H1 (cell line): ENCODE data around the gene LPP. TPM values are rescaled to one million over a fixed set of nuclear protein-coding genes. Genes with fewer than 3 reads are reported as not detected.
A peak's percentile ranks its signal among the peaks of the same experiment; 100 is the strongest.

Experiments
- CTCF ChIA-PET: fragments of 300-600 bp; sonication (Branson Sonifier 250); formaldehyde crosslinking; loops from one replicate; lab custom pipeline; 2021; ENCODE audit not compliant: partially characterized antibody; lab: Charles Lee
- POLR2A ChIA-PET: fragments of 300-600 bp; sonication (Branson Sonifier 250); formaldehyde crosslinking; loops from one replicate; lab custom pipeline; 2021; ENCODE audit warnings: inconsistent platforms; ENCODE audit not compliant: partially characterized antibody; lab: Charles Lee
- DNase-seq, 2 experiments: peaks; one replicate each; pipeline versions ENCODE4 v3.0.0 to v3.0.0-alpha.2; 2010 to 2022; ENCODE audit warnings: low spot score in 2 of 2, low read depth in 1 of 2, mixed read lengths in 1 of 2
- FAIRE-seq: peaks from 2 replicates; lab custom pipeline; 2011; peaks lifted over from hg19 to GRCh38; lab: Jason Lieb, UNC
- H2AFZ ChIP-seq: 2 replicates; pipeline ENCODE4 v1.8.1; 2012; ENCODE audit warnings: low read length, inconsistent platforms
- H2AK5ac ChIP-seq: 2 replicates; pipeline ENCODE4 v1.6.1; 2013; ENCODE audit warnings: low read depth, low read length
- H2BK120ac ChIP-seq: replicated peaks from 2 replicates; pipeline ENCODE3; 2013; ENCODE audit warnings: low read depth, low read length, inconsistent platforms
- H2BK12ac ChIP-seq: 2 replicates; pipeline ENCODE4 v1.6.1; 2013; ENCODE audit warnings: low read depth, low read length
- H2BK15ac ChIP-seq: 2 replicates; pipeline ENCODE4 v1.6.1; 2013; ENCODE audit warnings: low read length
- H2BK20ac ChIP-seq: 2 replicates; pipeline ENCODE4 v1.6.1; 2013; ENCODE audit warnings: low read length
- H2BK5ac ChIP-seq: 2 replicates; pipeline ENCODE4 v1.6.1; 2013; ENCODE audit warnings: low read depth, low read length
- H3K14ac ChIP-seq: 2 replicates; pipeline ENCODE4 v1.6.1; 2013; ENCODE audit warnings: inconsistent platforms; ENCODE audit not compliant: insufficient read length
- H3K18ac ChIP-seq: 2 replicates; pipeline ENCODE4 v1.6.1; 2013; ENCODE audit warnings: low read length; ENCODE audit errors: extremely low read depth
- H3K23ac ChIP-seq: 2 replicates; pipeline ENCODE4 v1.6.1; 2013; ENCODE audit warnings: inconsistent platforms; ENCODE audit not compliant: insufficient read length
- H3K23me2 ChIP-seq: 2 replicates; pipeline ENCODE4 v1.6.1; 2013; ENCODE audit warnings: low read depth, low read length
- H3K27ac ChIP-seq: 2 replicates; pipeline ENCODE4 v1.6.1; 2011; ENCODE audit warnings: low read depth, low read length, inconsistent platforms
- H3K27me3 ChIP-seq, 4 experiments: replicated peaks in 1 of 4; 1 replicate in 1 of 4; 2 replicates in 3 of 4; pipeline versions ENCODE4 v1.6.1 to v1.8.1; 2011 to 2013; ENCODE audit warnings: low read length in 3 of 4, mild to moderate bottlenecking in 3 of 4, inconsistent platforms in 2 of 4, mixed read lengths in 2 of 4, moderate library complexity in 1 of 4; ENCODE audit not compliant: control insufficient read depth in 3 of 4, insufficient read depth in 3 of 4; ENCODE audit errors: extremely low read depth in 1 of 4
- H3K36me3 ChIP-seq, 4 experiments: 2 replicates each; pipeline versions ENCODE4 v1.6.1 to v1.8.1; 2011 to 2013; ENCODE audit warnings: mild to moderate bottlenecking in 4 of 4, low read length in 3 of 4, moderate library complexity in 2 of 4, control low read depth in 1 of 4, inconsistent platforms in 1 of 4; ENCODE audit not compliant: insufficient read depth in 4 of 4, control insufficient read depth in 2 of 4
- H3K4ac ChIP-seq: replicated peaks from 2 replicates; pipeline ENCODE3; 2013; ENCODE audit warnings: low read length, low read depth, mixed read lengths, inconsistent platforms; ENCODE audit not compliant: insufficient read length
- H3K4me1 ChIP-seq, 4 experiments: replicated peaks in 1 of 4; 1 replicate in 1 of 4; 2 replicates in 3 of 4; pipeline versions ENCODE4 v1.6.1 to v1.8.1; 2011 to 2013; ENCODE audit warnings: low read length in 3 of 4, inconsistent platforms in 2 of 4, mixed read lengths in 1 of 4; ENCODE audit not compliant: insufficient read depth in 4 of 4, control insufficient read depth in 3 of 4
- H3K4me2 ChIP-seq, 2 experiments: 2 replicates each; pipeline versions ENCODE4 v1.6.1 to v1.8.1; 2011 to 2013; ENCODE audit warnings: low read depth in 2 of 2, low read length in 2 of 2, control low read depth in 1 of 2, inconsistent platforms in 1 of 2, mild to moderate bottlenecking in 1 of 2; ENCODE audit not compliant: insufficient read depth in 1 of 2
- H3K4me3 ChIP-seq, 4 experiments: fragments of 200-600, 300-600 bp in 1 of 4; sonication (generic), shearing (Covaris generic), sonication (Bioruptor Twin) in 1 of 4; 2 replicates each; pipeline versions ENCODE4 v1.5.1 to v1.8.1; 2011 to 2016; ENCODE audit warnings: low read length in 4 of 4, low read depth in 3 of 4, control low read depth in 2 of 4, inconsistent platforms in 2 of 4, mild to moderate bottlenecking in 2 of 4, mixed read lengths in 1 of 4, moderate library complexity in 1 of 4; ENCODE audit not compliant: insufficient read depth in 2 of 4; ENCODE audit errors: extremely low read depth in 1 of 4
- H3K56ac ChIP-seq: replicated peaks from 2 replicates; pipeline ENCODE3; 2013; ENCODE audit warnings: low read depth, mild to moderate bottlenecking, mixed read lengths, low read length, inconsistent platforms; ENCODE audit not compliant: insufficient read length
- H3K79me1 ChIP-seq: 2 replicates; pipeline ENCODE4 v1.6.1; 2013; ENCODE audit warnings: low read depth, low read length, control low read depth
- H3K79me2 ChIP-seq, 2 experiments: 2 replicates each; pipeline versions ENCODE4 v1.6.1 to v1.8.1; 2012 to 2013; ENCODE audit warnings: low read length in 2 of 2, mild to moderate bottlenecking in 2 of 2, inconsistent platforms in 1 of 2; ENCODE audit not compliant: insufficient read depth in 2 of 2, control insufficient read depth in 1 of 2
- H3K9ac ChIP-seq, 4 experiments: replicated peaks in 1 of 4; 1 replicate in 1 of 4; 2 replicates in 3 of 4; pipeline versions ENCODE4 v1.6.1 to v1.8.1; 2011 to 2013; ENCODE audit warnings: low read depth in 3 of 4, low read length in 3 of 4, control low read depth in 2 of 4, mild to moderate bottlenecking in 2 of 4, moderate library complexity in 2 of 4, inconsistent platforms in 1 of 4; ENCODE audit errors: extremely low read depth in 1 of 4
- H3K9me3 ChIP-seq, 2 experiments: 2 replicates each; pipeline versions ENCODE4 v1.6.1 to v1.8.1; 2012 to 2013; ENCODE audit warnings: mild to moderate bottlenecking in 2 of 2, moderate library complexity in 2 of 2, control low read depth in 1 of 2, inconsistent platforms in 1 of 2, low read depth in 1 of 2, low read length in 1 of 2, mixed read lengths in 1 of 2; ENCODE audit not compliant: insufficient read depth in 2 of 2
- H4K20me1 ChIP-seq, 2 experiments: replicated peaks in 1 of 2; 2 replicates each; pipeline versions ENCODE3 to v1.8.1; 2011 to 2013; ENCODE audit warnings: inconsistent platforms in 2 of 2, low read length in 2 of 2, mild to moderate bottlenecking in 1 of 2; ENCODE audit not compliant: insufficient read depth in 2 of 2, control insufficient read depth in 1 of 2
- H4K5ac ChIP-seq: 2 replicates; pipeline ENCODE4 v1.6.1; 2013; ENCODE audit warnings: low read length, low read depth, mixed read lengths, inconsistent platforms; ENCODE audit not compliant: insufficient read length
- H4K8ac ChIP-seq: 2 replicates; pipeline ENCODE4 v1.8.0; 2013; ENCODE audit warnings: mild to moderate bottlenecking, moderate library complexity, low read length, inconsistent platforms; ENCODE audit not compliant: insufficient read depth; ENCODE audit errors: extremely low read depth
- H4K91ac ChIP-seq: replicated peaks from 2 replicates; pipeline ENCODE3; 2013; ENCODE audit warnings: low read length, mixed read lengths, inconsistent platforms; ENCODE audit not compliant: insufficient read length
- BCL11A ChIP-seq, 2 experiments: IDR thresholded peaks; one replicate each; pipeline ENCODE4 v1.6.1; 2011; ENCODE audit warnings: low read depth in 2 of 2, low read length in 2 of 2, mild to moderate bottlenecking in 2 of 2
- GABPA ChIP-seq: IDR thresholded peaks from 2 replicates; pipeline ENCODE4 v1.6.1; 2011; ENCODE audit warnings: mild to moderate bottlenecking, low read length, moderate library complexity, borderline replicate concordance; ENCODE audit not compliant: insufficient read depth
- HDAC2 ChIP-seq, 2 experiments: fragments of 300-600 bp in 1 of 2; sonication (generic) in 1 of 2; IDR thresholded peaks; 2 replicates each; pipeline ENCODE4 v1.6.1; 2011 to 2012; ENCODE audit warnings: low read depth in 2 of 2, low read length in 2 of 2, mild to moderate bottlenecking in 2 of 2, moderate library complexity in 2 of 2, borderline replicate concordance in 1 of 2, inconsistent platforms in 1 of 2
- JUN ChIP-seq: IDR thresholded peaks from 2 replicates; pipeline ENCODE4 v1.6.1; 2011; ENCODE audit warnings: low read depth, mild to moderate bottlenecking, improper control_type of control experiment, low read length
- KDM5A ChIP-seq: fragments of 200-600 bp; IDR thresholded peaks from 2 replicates; pipeline ENCODE4 v1.7.1; 2012; ENCODE audit warnings: mild to moderate bottlenecking, low read length, inconsistent platforms, mixed read lengths
- MAFK ChIP-seq: IDR thresholded peaks from 2 replicates; pipeline ENCODE4 v1.6.1; 2012; ENCODE audit warnings: low read depth, mild to moderate bottlenecking, improper control_type of control experiment, low read length
- POU5F1 ChIP-seq: IDR thresholded peaks from 2 replicates; pipeline ENCODE4 v1.6.1; 2011; ENCODE audit warnings: low read depth, mild to moderate bottlenecking, low read length, moderate library complexity
- RFX5 ChIP-seq: IDR thresholded peaks from 2 replicates; pipeline ENCODE4 v1.6.1; 2011; ENCODE audit warnings: low read depth, low read length, improper control_type of control experiment, borderline replicate concordance
- SIN3A ChIP-seq, 2 experiments: IDR thresholded peaks in 1 of 2; conservative IDR thresholded peaks in 1 of 2; 2 replicates each; pipeline ENCODE4 v1.6.1; 2011 to 2012; ENCODE audit warnings: low read length in 2 of 2, improper control_type of control experiment in 1 of 2, low read depth in 1 of 2, mild to moderate bottlenecking in 1 of 2
- SUZ12 ChIP-seq: fragments of 200-600 bp; sonication (generic); IDR thresholded peaks from 2 replicates; pipeline ENCODE4 v1.6.1; 2012; ENCODE audit warnings: mild to moderate bottlenecking, inconsistent platforms, low read length, moderate library complexity, mixed read lengths
- TCF12 ChIP-seq: IDR thresholded peaks from 2 replicates; pipeline ENCODE4 v1.6.1; 2011; ENCODE audit warnings: low read depth, mild to moderate bottlenecking, low read length
- YY1 ChIP-seq: IDR thresholded peaks from 2 replicates; pipeline ENCODE4 v1.6.1; 2011; ENCODE audit warnings: low read depth, mild to moderate bottlenecking, low read length
- WGBS, 2 experiments: shearing (Covaris generic) in 1 of 2; methylation state at CpG; one replicate each; pipeline versions ENCODE4 v1.1.6 to v1.1.7; 2013 to 2015; ENCODE audit warnings: low lambda C conversion rate in 2 of 2, mixed read lengths in 2 of 2, inconsistent platforms in 1 of 2, low coverage in 1 of 2, missing lambda C conversion rate in 1 of 2; ENCODE audit not compliant: insufficient replicate concordance in 2 of 2, insufficient coverage in 1 of 2, insufficient read length in 1 of 2; ENCODE audit errors: extremely low coverage in 1 of 2, missing lambda C conversion rate in 1 of 2; 5-methylcytosine and 5-hydroxymethylcytosine counted together
- polyA plus RNA-seq, 7 experiments: library from polyadenylated mRNA; depleted of rRNA in 3 of 7; stranded (reverse) in 5 of 7; unstranded in 2 of 7; fragments of >200 nt in 5 of 7; fragments of 200-250 nt in 2 of 7; gene quantifications; 1 replicate in 5 of 7; 2 replicates in 1 of 7; 4 replicates in 1 of 7; pipeline versions ENCODE4 v1.2.1 to v1.2.3, GENCODE V29; 2011 to 2013; ENCODE audit warnings: missing spikeins in 2 of 7, mixed read lengths in 2 of 7
- total RNA-seq: library from RNA; stranded (reverse); fragmentation: NEBNext Ultra II Directional; extraction: Animal tissue kit (Norgen Biotek cat#: 25700); gene quantifications from 2 replicates; pipeline ENCODE4 v1.2.1, GENCODE V29; 2021
- TF ChIP-seq, protein P1 (sequence below): IDR thresholded peaks from 2 replicates; pipeline ENCODE4 v1.6.1; 2012; ENCODE audit warnings: inconsistent platforms

LPP gene
- total and polyA plus RNA-seq, 2 of the 8 experiments (the other 6 are each of a cell fraction or from before 2014, with no cell fraction given): 10.0 to 53.3 TPM

DNA sequence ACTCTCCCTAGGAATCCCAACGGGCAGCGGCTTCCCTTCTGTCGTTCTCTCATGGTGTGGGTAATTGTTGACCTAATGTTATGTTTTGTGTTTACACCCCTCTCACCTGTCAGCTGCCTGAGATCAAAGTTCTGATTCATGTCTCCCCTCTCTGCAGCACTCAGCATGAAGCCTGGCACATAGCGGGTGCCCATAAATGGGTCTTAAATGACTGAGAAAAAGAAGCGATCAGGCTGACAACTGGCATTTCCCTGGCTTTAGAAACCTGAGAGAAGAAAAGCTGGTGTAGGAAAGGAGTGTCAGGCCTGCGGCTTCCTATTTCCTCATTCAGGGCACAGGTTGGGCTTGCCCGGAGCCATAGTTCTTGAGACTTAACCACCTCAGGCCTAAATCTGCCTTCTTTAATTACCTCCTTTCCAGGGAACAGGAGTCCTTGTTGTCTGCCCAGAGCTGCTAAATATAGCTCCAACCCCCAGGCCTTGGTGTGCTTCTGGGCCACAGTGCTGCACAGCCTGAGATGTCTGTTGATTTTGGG lies 31.8 kb downstream of the LPP start:
- Histone ChIP-seq H2BK20ac (no peak overlapping the region), H3K4me1 (peaks cover 3 to 13% (median 7%) of the 10 kb centered on the region in 4 experiments), H3K18ac (no peak overlapping the region), H3K14ac (no peak overlapping the region), H4K5ac (no peak overlapping the region), H3K27me3 (no peaks in the 10 kb centered on the region), H4K8ac (no peak overlapping the region), H2AK5ac (0 out of 2 replicates have a peak overlapping the region, but pooled peaks have one; percentile 0), H3K4me2 (no peak overlapping the region), H3K9ac (no peak overlapping the region; a peak in 1 of 7 replicates), H3K9me3 (no peaks in the 10 kb centered on the region), H2BK15ac (no peak overlapping the region), H3K56ac (no peak overlapping the region), H3K23ac (no peak overlapping the region), H3K79me1 (peaks cover 4% of the 10 kb centered on the region), H3K27ac (no peak overlapping the region), H4K91ac (no peak overlapping the region), H3K4me3 (no peak overlapping the region), H3K79me2 (peaks cover 0 to 26% of the 10 kb centered on the region in 2 experiments; a peak in 2 of 4 replicates), H2AFZ (no peak overlapping the region), H3K36me3 (no peaks in the 10 kb centered on the region), H4K20me1 (no peaks in the 10 kb centered on the region), H2BK5ac (no peak overlapping the region), H3K23me2 (no peaks in the 10 kb centered on the region), H2BK12ac (no peak overlapping the region), H3K4ac (no peak overlapping the region), H2BK120ac (no peak overlapping the region)
- ChIA-PET POLR2A (interaction anchor here (1.2 to 2.5 kb wide), 2 partner anchors 31 to 63 kb away, joined by 3 to 14 read pairs; partner anchors contain the start of gene LPP), CTCF (interaction anchor here (0.5 to 1.5 kb wide), 3 partner anchors 9 to 436 kb away, joined by 3 to 5 read pairs (median 5); no protein-coding TSS in a partner anchor)
- WGBS, 2 experiments: 74% methylated on average over 7 of the region's 7 CpGs; no CpG with 5 or more reads in 1 of the 2 experiments
- no peak for FAIRE-seq
- no peak for DNase-seq
- TF ChIP-seq JUN: no peak
- no peak for TF ChIP-seq MAFK
- TF ChIP-seq KDM5A: no peak
- no peak for TF ChIP-seq HDAC2 (IDR thresholded peaks at IDR 0.05; ENCODE audit: borderline replicate concordance in 1 of 2, low read depth in 2 of 2, low read length in 2 of 2)
- TF ChIP-seq YY1: no peak
- TF ChIP-seq TCF12: no peak
- TF ChIP-seq, protein P1, sequence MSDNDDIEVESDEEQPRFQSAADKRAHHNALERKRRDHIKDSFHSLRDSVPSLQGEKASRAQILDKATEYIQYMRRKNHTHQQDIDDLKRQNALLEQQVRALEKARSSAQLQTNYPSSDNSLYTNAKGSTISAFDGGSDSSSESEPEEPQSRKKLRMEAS: no peak
- TF ChIP-seq SUZ12: no peak
- TF ChIP-seq POU5F1: no peak
- TF ChIP-seq RFX5: no peak
- TF ChIP-seq SIN3A (conservative IDR thresholded peaks at IDR 0.05 in 1 of 2, IDR thresholded peaks at IDR 0.05 in 1 of 2; ENCODE audit: low read depth in 1 of 2, low read length in 2 of 2): no peak
- no peak for TF ChIP-seq GABPA
- no peak for TF ChIP-seq BCL11A (IDR thresholded peaks at IDR 0.05; ENCODE audit: low read depth in 2 of 2, low read length in 2 of 2)
